ENCODE measurements around the gene MTSS2.
A peak's percentile ranks its signal among the peaks of the same experiment; 100 is the strongest.

The MTSS2 gene

GRCh38 chr16:70665113-70665694, 20.6 kb downstream of the MTSS2 start:
- Histone ChIP-seq H3K27me3 (no peaks in the 10 kb centered on the region), H3K9me3 (no peaks in the 10 kb centered on the region), H3K36me3 (peaks cover 59% of the 10 kb centered on the region), H3K4me3 (ENCODE audit: low read depth, low read length) (no peak overlapping the region), H3K4me1 (no peaks in the 10 kb centered on the region)
- TF ChIP-seq CTCF (IDR thresholded peaks at IDR 0.05; ENCODE audit: low read depth, low read length): no peak
- DNase-seq: no peak

- Histone ChIP-seq H3K4me1 (no peaks in the 10 kb centered on the region), H3K9me3 (no peaks in the 10 kb centered on the region), H3K36me3 (peaks cover 52% of the 10 kb centered on the region), H3K27me3 (no peaks in the 10 kb centered on the region), H3K4me3 (ENCODE audit: low read depth, low read length) (no peak overlapping the region)
- no peak for DNase-seq
- no peak for TF ChIP-seq CTCF (IDR thresholded peaks at IDR 0.05; ENCODE audit: low read depth, low read length)
Measured at GRCh38 chr16:70664325-70665112, 21.3 kb downstream of the MTSS2 start.

- no peak for TF ChIP-seq CTCF (IDR thresholded peaks at IDR 0.05; ENCODE audit: low read depth, low read length)
- H3K36me3 ChIP-seq: peaks cover 44% of the 10 kb centered on the region
- H3K9me3 ChIP-seq: no peaks in the 10 kb centered on the region
- peak; percentile 15 for DNase-seq
- H3K4me3 ChIP-seq (ENCODE audit: low read depth, low read length): no peak overlapping the region
- no peaks in the 10 kb centered on the region for H3K27me3 ChIP-seq
- H3K4me1 ChIP-seq: no peaks in the 10 kb centered on the region
Measured at GRCh38 chr16:70663524-70664324, 22.1 kb downstream of the MTSS2 start.

GRCh38 chr16:70662991-70663523, 22.8 kb downstream of the MTSS2 start:
- no peaks in the 10 kb centered on the region for H3K9me3 ChIP-seq
- H3K36me3 ChIP-seq: peaks cover 37% of the 10 kb centered on the region
- no peak for TF ChIP-seq CTCF (IDR thresholded peaks at IDR 0.05; ENCODE audit: low read depth, low read length)
- H3K4me1 ChIP-seq: no peaks in the 10 kb centered on the region
- H3K4me3 ChIP-seq (ENCODE audit: low read depth, low read length): no peak overlapping the region
- peak; percentile 23 for DNase-seq
- H3K27me3 ChIP-seq: no peaks in the 10 kb centered on the region

- H3K9me3 ChIP-seq: no peaks in the 10 kb centered on the region
- no peaks in the 10 kb centered on the region for H3K4me1 ChIP-seq
- no peak for TF ChIP-seq CTCF (IDR thresholded peaks at IDR 0.05; ENCODE audit: low read depth, low read length)
- peaks cover 36% of the 10 kb centered on the region for H3K36me3 ChIP-seq
- H3K4me3 ChIP-seq (ENCODE audit: low read depth, low read length): no peak overlapping the region
- H3K27me3 ChIP-seq: no peaks in the 10 kb centered on the region
- peak; percentile 27 for DNase-seq
Measured at GRCh38 chr16:70661918-70662641, 23.8 kb downstream of the MTSS2 start.

Measured in BE2C (cell line).